Astrocyte of the spinal cord (primary cell): Measurements from ENCODE around the gene FMN2.

Experiments used
- DNase-seq: peaks from one replicate; pipeline ENCODE4 v3.0.0; 2011; ENCODE audit warnings: low read depth, low spot score
- H3K4me3 ChIP-seq: 2 replicates; pipeline ENCODE4 v1.5.1; 2011; ENCODE audit warnings: low read depth, mild to moderate bottlenecking, low read length, moderate library complexity
- CTCF ChIP-seq: IDR thresholded peaks from 2 replicates; pipeline ENCODE4 v1.5.1; 2012; ENCODE audit warnings: low read depth, mild to moderate bottlenecking, low read length, inconsistent platforms
- in situ Hi-C: cut with HindIII; loops from 2 replicates; pipeline ENCODE4 v1.10.0; 2017; ENCODE audit warnings: low sequenced_read_pairs

The FMN2 gene

GRCh38 chr1:240329443-240329842, 237.8 kb downstream of the FMN2 start:
- no peak for TF ChIP-seq CTCF
- DNase-seq, result no peak
- H3K4me3 ChIP-seq, result no peak overlapping the region
- in situ Hi-C loops, result no loop called here

DNA sequence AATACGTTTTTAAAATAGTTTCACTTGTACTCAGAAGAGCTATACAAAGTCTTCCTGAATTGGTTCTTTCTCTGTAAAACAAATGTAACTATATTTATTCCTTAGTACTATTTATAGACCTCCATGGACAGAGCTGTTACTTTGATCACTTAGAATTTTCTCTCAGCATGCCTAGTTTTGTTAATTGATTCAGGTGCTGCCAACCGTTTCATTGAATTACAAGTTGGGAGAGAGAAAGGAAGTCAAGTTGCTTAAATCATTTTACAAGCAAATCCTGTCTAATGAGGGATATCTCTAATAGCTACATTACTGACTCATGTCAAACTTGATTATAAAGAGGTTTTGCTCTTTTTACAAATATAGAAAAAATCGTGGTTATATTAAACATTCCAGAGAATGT, 241.0 kb downstream of the FMN2 start:
- TF ChIP-seq CTCF, result no peak
- in situ Hi-C loops, result no loop called here
- no peak for DNase-seq
- no peak overlapping the region for H3K4me3 ChIP-seq

DNA sequence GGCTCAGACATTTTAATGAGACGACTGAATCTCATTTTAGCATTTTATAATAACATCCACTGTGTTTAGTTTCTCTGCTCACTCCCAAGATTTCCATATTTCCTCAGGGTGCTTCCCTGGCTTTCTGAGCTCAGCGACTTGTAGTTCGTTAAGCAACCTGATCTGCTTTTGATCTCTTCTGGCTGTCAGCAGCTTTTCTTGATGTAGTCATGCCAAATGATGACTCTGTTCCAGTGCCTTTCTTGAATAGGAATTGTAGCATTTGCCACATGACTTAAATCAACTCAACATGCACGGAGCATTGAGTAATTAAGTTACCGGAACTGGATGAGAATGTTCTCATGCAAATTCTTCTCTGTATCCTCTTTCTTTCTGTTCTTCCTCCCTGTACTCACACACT, 246.1 kb downstream of the FMN2 start:
- DNase-seq, result peak; percentile 79
- H3K4me3 ChIP-seq, result no peak overlapping the region
- in situ Hi-C loops, result no loop called here
- no peak for TF ChIP-seq CTCF

DNA sequence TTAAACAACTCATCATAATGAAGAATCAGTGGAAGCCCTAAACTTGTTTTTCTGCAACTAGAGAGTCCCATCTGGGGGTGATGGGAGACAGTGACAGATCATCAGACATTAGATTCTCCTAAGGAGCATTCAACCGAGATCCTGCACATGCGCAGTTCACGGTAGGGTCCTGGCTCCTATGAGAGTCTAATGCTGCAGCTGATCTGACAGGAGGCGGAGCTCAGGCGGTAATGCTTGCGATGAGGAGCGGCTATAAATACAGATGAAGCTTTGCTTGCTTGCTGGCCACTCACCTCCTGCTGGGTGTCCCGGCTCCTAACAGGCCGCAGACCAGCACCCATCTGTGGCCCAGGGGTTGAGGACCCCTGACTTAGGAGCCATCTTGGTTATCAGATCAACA, 247.2 kb downstream of the FMN2 start:
- DNase-seq, result no peak
- in situ Hi-C loops, result no loop called here
- no peak overlapping the region for H3K4me3 ChIP-seq
- no peak for TF ChIP-seq CTCF

DNA sequence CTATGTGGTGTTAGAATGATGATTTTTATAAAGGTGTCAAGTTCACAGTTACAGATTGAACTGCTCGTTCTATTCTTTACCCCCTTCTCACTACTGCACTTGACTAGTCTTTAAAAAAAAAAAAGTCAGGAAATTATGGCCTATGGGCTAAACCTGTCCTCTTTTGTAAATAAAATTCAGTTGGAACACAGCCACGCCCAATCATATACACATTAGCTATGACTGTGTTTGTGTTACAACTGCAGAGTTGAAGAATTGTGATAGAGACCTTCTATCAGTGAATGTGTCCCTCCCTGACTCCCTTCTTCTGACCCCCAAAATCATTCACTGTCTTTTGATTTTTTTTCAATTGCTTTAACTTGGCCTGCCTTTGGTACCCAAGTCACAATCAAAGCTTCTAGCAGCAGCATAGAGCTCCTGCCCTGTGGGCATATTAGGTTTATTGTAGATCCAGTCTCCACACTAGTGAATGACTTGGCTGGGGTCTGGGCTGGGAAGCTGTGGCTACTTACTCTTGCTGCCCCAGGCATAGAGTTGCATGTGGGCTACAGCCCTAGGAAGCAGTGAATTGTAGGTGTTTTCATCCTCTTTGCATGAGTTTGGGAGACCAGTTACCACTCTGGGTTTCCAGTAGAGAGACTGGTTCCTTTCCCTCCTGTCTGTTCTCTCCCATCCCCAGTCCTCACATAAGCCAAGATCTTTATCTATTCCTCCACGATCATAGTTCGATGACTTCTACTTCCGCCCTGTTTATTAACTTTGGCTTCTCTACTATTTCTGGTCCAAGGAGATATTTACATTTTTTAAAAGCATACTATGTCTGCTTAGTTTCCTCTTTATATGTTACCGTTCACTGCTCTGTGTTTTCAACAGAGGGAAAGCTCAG, 249.9 kb downstream of the FMN2 start:
- in situ Hi-C loops, result no loop called here
- TF ChIP-seq CTCF, result no peak
- no peak for DNase-seq
- H3K4me3 ChIP-seq, result no peak overlapping the region

- DNase-seq, result no peak
- H3K4me3 ChIP-seq, result no peak overlapping the region
- TF ChIP-seq CTCF, result no peak
- in situ Hi-C loops, result no loop called here
Measured at GRCh38 chr1:240342251-240342625, 250.6 kb downstream of the FMN2 start.
